Type B pancreatic cell (in vitro differentiated cells): ENCODE measurements around the gene ATP23. TPM values are rescaled to one million over a fixed set of nuclear protein-coding genes. Genes with fewer than 3 reads are reported as not detected.

Source experiments
- DNase-seq: peaks from one replicate; pipeline ENCODE4 v3.0.0; 2021; ENCODE audit warnings: mixed read lengths; ENCODE audit not compliant: unreplicated experiment; ENCODE audit errors: extremely low spot score
- H3K27ac Mint-ChIP-seq: 2 replicates; pipeline ENCODE4 v1.8.0; 2021; ENCODE audit warnings: mild to moderate bottlenecking, mixed read lengths
- H3K27me3 Mint-ChIP-seq: 2 replicates; pipeline ENCODE4 v1.8.0; 2021; ENCODE audit warnings: mixed read lengths
- H3K36me3 Mint-ChIP-seq: 2 replicates; pipeline ENCODE4 v1.8.0; 2021; ENCODE audit warnings: mixed read lengths
- H3K4me1 Mint-ChIP-seq: one replicate; pipeline ENCODE4 v1.8.0; 2021; ENCODE audit warnings: mixed read lengths; ENCODE audit not compliant: unreplicated experiment
- H3K4me3 Mint-ChIP-seq: 2 replicates; pipeline ENCODE4 v1.8.0; 2021; ENCODE audit warnings: mild to moderate bottlenecking, mixed read lengths
- H3K9me3 Mint-ChIP-seq: 2 replicates; pipeline ENCODE4 v1.8.0; 2021; ENCODE audit warnings: mixed read lengths
- CTCF ChIP-seq: fragments of 200-600 bp; sonication (generic); conservative IDR thresholded peaks from 2 replicates; pipeline ENCODE4 v1.5.0; 2021; ENCODE audit warnings: antibody characterized with exemption, mild to moderate bottlenecking
- total RNA-seq: library from RNA; stranded (reverse); gene quantifications from 2 replicates; pipeline ENCODE4 v1.2.1, GENCODE V29; 2021; ENCODE audit warnings: low replicate concordance

The ATP23 gene
- total RNA-seq, 1 donor from 2014 or later: 9.7 TPM

GRCh38 chr12:57993834-57994233 lies 52.5 kb downstream of the ATP23 start:
- Mint-ChIP-seq H3K27ac (no peak overlapping the region), H3K27me3 (no peaks in the 10 kb centered on the region), H3K36me3 (no peaks in the 10 kb centered on the region), H3K4me1 (peaks cover 5% of the 10 kb centered on the region), H3K9me3 (peaks cover 9% of the 10 kb centered on the region), H3K4me3 (no peak overlapping the region)
- no peak for TF ChIP-seq CTCF
- DNase-seq: no peak

- Mint-ChIP-seq H3K27me3 (no peaks in the 10 kb centered on the region), H3K9me3 (peaks cover 11% of the 10 kb centered on the region), H3K4me3 (no peak overlapping the region), H3K4me1 (no peaks in the 10 kb centered on the region), H3K36me3 (no peaks in the 10 kb centered on the region), H3K27ac (no peak overlapping the region)
- no peak for TF ChIP-seq CTCF
- DNase-seq: no peak
Observed at GRCh38 chr12:57996520-57996919, 55.2 kb downstream of the ATP23 start.

- Mint-ChIP-seq H3K36me3 (no peaks in the 10 kb centered on the region), H3K4me3 (no peak overlapping the region), H3K27ac (no peak overlapping the region), H3K9me3 (peaks cover 11% of the 10 kb centered on the region), H3K4me1 (no peaks in the 10 kb centered on the region), H3K27me3 (no peaks in the 10 kb centered on the region)
- TF ChIP-seq CTCF: no peak
- no peak for DNase-seq
Observed at GRCh38 chr12:57998251-57998650, 56.9 kb downstream of the ATP23 start.

GRCh38 chr12:58000499-58000898 lies 59.1 kb downstream of the ATP23 start:
- Mint-ChIP-seq H3K9me3 (peaks cover 11% of the 10 kb centered on the region), H3K36me3 (no peaks in the 10 kb centered on the region), H3K4me3 (no peak overlapping the region), H3K27me3 (peaks cover 3% of the 10 kb centered on the region), H3K4me1 (no peaks in the 10 kb centered on the region), H3K27ac (no peak overlapping the region)
- TF ChIP-seq CTCF: no peak
- no peak for DNase-seq

- Mint-ChIP-seq H3K4me3 (no peak overlapping the region), H3K4me1 (no peaks in the 10 kb centered on the region), H3K27me3 (peaks cover 3% of the 10 kb centered on the region), H3K36me3 (no peaks in the 10 kb centered on the region), H3K9me3 (no peaks in the 10 kb centered on the region), H3K27ac (no peak overlapping the region)
- DNase-seq: no peak
- TF ChIP-seq CTCF: no peak
Observed at GRCh38 chr12:58007875-58008274, 66.5 kb downstream of the ATP23 start.

GRCh38 chr12:58008634-58009033 lies 67.3 kb downstream of the ATP23 start:
- Mint-ChIP-seq H3K4me3 (no peak overlapping the region), H3K4me1 (no peaks in the 10 kb centered on the region), H3K36me3 (no peaks in the 10 kb centered on the region), H3K27ac (no peak overlapping the region), H3K27me3 (peaks cover 3% of the 10 kb centered on the region), H3K9me3 (no peaks in the 10 kb centered on the region)
- no peak for DNase-seq
- no peak for TF ChIP-seq CTCF
